T1000 (cell line): ENCODE results near the gene SLC44A3.
"Not testable (repeated sequence)": the region's sequence is repeated elsewhere in the genome, so short reads cannot be mapped to it uniquely, and the experiment has no call there.

Source experiments
- DNase-seq: peaks from one replicate; lab custom pipeline; 2025; ENCODE audit warnings: mixed read lengths; lab: John Stamatoyannopoulos, UW

SLC44A3 gene

DNA sequence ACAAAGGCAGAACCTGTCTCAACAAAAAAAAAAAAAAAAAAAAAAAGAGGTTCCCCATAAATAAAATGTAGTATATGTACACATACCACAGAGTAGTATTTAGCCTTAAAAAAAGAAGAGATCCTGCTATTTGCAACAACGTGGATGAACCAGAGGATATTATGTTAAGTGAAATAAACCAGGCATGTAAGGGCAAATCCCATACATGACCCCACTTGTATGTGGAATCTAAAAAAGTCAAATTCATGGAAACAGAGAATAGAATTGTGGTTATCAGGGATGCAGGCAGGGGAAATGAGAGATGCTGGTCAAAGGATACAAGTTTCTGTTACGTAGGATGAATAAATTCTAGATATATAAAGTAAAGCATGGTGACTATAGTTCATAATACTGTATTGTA is 16.7 kb downstream of the SLC44A3 start:
- DNase-seq, result no peak

DNA sequence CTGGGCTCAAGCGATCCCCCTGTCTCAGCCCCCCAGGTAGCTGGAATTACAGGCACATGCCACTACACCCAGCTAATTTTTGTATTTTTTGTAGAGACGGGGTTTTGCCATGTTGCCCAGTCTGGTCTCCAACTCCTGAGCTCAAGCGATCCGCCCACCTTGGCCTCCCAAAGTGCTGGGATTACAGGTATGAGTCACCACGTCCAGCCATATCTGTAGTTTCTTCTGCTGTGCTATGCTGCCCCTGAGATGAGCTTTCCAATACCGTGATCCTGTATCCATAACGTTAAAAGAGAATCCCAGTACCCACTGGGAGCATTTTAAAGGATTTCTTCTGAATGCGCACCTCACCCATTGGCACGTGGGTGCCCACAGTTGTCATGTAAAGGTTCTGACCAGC is 20.2 kb downstream of the SLC44A3 start:
- DNase-seq, result not testable (repeated sequence)

DNA sequence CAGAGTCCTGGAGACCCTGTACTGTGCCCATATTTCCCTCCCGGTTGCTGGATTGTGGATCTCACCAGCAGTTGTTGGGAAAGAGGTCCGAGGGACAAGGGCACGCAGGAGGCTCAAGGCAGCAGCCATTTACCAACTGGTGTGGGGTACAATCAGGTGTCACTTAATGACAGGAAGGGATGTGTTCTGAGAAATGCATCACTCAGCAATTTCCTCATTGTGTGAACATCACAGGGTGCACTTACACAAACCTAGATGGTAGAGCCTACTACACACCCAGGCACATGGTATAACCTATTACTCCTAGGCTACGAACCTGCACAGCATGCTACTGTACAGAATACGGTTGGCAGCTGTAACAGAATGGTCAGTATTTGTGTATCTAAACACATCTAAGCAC is 20.7 kb downstream of the SLC44A3 start:
- no peak for DNase-seq

GRCh38 chr1:94843430-94843829 is 23.3 kb downstream of the SLC44A3 start:
- no peak for DNase-seq

DNA sequence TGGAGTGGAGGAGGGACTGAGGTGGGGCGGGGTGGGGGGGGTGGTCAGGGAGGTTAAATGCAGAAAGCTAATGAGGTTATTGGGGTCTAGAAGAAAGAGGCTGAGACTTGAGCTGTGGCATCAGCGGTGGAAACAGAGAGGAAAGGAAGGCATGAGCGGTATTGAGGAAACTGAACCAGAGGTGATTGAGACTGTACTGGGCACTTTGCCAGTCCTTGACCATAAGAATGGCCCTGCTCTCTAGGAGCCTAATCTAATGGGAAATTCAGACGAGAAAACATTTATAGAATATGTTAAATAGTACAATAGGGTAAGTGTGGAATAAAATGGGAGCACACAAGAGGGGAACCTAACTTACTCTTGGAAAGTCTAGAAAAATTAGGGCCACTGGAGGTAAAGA is 23.7 kb downstream of the SLC44A3 start:
- DNase-seq, result no peak

DNA sequence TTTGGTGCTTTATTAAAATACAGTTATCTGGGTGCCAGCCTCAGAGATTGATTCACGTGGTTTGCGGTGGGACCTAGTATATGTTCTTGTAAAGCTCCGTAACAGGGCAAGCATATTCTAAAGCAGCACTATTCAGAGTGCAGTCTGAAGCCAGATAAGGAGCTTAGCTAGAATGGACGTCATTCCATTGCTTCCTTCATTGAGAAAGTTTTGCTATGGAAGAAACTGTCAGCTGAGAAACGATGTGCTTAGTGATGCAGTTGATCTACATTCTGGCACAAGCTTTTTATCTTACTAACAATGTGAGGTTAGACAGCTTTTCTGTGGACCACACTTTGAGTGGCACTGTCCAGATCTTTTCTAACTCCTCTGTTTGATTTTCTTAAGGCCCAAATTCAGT is 26.2 kb downstream of the SLC44A3 start:
- no peak for DNase-seq

- DNase-seq, result no peak
These were observed 31.4 kb downstream of the SLC44A3 start for GRCh38 chr1:94851571-94851970.

DNA sequence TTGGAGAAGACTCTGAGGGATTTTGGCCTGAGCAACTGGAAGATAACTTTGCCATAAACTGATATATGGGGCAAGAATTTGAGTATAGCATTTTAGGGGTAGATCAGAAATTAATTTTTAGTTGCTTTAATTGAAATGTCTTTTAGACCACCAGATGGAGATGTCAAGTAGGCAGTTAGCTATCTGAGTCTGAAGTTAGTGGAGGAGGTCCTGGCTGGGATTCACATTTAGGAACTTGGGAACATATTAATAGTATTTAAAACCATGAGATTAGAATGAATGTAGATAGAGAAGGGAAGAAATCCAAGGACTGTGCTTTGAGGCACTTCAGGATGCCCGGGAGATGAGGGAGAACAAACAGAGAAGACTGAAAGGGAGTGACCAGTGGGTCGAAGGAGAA is 32.6 kb downstream of the SLC44A3 start:
- DNase-seq, result no peak

DNA sequence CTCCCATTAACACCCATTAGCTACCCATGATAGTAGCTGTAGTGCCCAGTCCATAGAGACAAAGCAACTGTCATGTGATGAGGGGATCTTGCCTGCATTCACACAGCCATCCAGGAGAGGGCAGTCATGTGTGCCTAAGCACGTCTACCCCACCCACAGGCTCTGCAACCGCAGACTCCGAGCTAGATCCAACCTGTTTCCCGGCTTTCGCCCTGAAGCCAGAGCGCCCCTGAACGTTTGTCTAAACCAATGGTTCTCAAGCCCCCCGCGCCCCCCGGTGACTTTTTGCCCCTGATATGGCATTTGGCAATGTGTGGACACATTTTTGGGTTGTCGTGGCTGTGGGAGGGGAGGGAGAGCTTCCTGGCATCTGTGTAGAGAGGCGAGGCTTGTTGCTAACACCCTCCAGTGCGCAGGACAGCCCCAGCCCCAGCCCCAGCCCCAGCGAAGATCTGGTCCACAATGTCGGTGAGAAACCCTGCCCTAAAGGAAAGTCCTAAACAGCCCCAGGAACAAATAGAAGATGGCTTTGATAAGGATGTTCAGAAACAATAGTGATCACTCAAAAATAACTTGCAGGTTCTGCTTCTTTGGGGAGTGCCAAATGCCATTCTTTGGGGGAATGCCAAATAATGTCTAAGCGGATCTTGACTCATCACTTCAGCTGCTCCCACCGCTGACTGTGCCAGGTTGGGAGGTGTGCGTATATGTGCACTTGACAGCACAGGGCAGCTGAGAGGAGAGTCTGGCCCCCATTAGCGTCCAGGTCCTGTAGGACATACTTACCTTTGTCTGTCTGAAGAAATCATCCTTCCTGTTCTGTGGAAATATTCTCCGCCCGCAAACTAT is 34.5 kb downstream of the SLC44A3 start:
- DNase-seq, result peak; percentile 81

GRCh38 chr1:94855307-94855700 is 35.1 kb downstream of the SLC44A3 start:
- no peak for DNase-seq

- no peak for DNase-seq
These were observed 35.8 kb downstream of the SLC44A3 start for GRCh38 chr1:94856004-94856403.

DNA sequence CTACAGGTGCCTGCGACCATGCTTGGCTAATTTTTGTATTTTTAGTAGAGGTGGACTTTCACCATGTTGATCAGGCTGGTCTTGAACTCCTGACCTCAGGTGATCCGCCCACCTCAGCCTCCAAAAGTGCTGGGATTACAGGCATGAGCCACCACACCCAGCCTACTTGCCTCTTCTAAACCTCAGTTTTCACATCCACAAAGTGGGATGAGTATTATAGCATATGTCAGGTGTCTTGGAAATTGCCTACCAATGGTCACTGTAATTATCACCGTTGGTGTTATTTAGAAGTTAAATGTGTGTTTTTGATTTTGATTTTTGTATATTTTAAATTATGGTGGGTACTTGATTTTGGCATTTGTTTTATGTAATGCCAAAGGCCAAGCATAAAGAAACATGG is 36.7 kb downstream of the SLC44A3 start:
- no peak for DNase-seq

DNA sequence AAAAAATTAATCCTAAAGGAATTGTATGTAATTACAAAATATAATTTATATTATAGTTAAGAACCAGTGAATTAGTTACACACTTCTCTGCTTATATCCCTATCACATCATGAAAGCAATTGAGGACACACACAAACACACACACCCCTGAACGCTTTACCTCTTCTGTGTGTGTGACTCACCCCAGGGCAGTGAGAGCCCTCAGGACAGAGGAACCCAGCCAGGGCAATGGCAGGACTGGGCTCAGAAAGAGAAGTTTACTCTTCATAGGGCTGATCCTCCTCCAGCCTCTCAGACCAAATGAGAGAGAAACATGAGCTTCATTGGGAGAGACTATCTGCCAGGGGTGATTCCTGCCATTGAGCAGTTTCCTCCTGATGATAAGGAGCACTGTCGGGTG is 38.1 kb downstream of the SLC44A3 start:
- DNase-seq, result no peak

GRCh38 chr1:94859174-94859573 is 39.0 kb downstream of the SLC44A3 start:
- DNase-seq, result no peak

- DNase-seq, result no peak
These were observed 42.6 kb downstream of the SLC44A3 start for GRCh38 chr1:94862718-94863117.

GRCh38 chr1:94863297-94863911 is 43.2 kb downstream of the SLC44A3 start:
- no peak for DNase-seq

- peak; percentile 18 for DNase-seq
These were observed 43.8 kb downstream of the SLC44A3 start for GRCh38 chr1:94863919-94864318.

GRCh38 chr1:94864821-94865220 is 44.7 kb downstream of the SLC44A3 start:
- DNase-seq, result no peak

GRCh38 chr1:94865360-94865759 is 45.2 kb downstream of the SLC44A3 start:
- no peak for DNase-seq

DNA sequence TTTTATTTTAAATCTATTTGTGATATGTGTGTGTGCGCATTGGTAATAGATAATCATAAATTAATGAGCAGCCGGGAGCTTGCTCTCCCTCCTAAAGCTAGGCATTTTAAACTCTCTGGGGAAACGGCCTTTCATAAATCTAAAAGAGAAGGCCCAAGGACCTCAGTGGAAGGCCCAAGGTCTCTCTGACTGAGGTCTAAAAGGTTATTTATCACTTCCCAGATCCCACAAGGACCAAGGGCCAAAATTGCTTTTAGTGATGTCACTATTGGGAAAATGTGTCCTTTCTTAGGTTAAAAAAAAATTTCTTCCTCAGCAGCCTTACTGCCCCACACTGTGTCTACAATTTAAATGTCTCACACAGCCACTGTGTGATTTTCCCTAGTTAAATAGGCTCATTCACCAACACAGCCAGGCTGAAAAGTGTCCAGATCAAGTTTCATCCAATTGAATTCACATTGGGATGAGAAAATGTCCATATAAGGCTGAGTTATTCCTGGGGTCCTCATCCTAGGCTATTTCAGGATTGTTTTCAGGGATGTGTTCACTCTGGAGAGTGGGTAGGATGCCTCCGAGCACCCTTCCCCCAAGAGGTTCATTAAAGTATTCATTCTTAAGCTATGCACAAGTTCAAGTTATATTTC is 46.1 kb downstream of the SLC44A3 start:
- no peak for DNase-seq

DNA sequence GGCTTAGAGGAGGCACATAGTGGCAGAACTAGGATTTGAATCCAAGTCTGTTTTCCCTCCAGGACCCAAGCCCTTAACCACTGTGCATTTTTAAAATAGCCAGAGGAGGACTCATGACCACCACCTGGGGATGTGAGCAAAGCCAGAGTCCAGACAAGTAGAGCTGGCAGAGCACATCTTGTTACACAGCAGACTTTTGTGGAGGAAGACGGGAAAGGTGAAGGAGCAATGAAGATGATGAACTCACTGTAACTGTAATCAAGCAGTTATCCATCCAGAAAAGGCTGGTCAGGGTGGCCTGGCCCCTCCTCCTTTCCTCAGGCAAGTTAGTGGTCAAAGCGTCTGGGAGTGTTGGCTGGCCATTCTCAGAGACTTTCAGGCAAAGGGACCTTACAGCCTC is 50.9 kb downstream of the SLC44A3 start:
- DNase-seq, result no peak

- DNase-seq, result no peak
These were observed 52.8 kb downstream of the SLC44A3 start for GRCh38 chr1:94872771-94873495.
